Karpas-422 (cell line): Measurements from ENCODE around the gene TMX4. TPM values are rescaled to one million over a fixed set of nuclear protein-coding genes. Genes with fewer than 3 reads are reported as not detected.

Source experiments
- DNase-seq: peaks from one replicate; pipeline ENCODE4 v3.0.0-alpha.2; 2015
- H2AFZ ChIP-seq: fragments of 200-600 bp; sonication (generic); 2 replicates; pipeline ENCODE4 v1.6.1; 2014; ENCODE audit warnings: antibody characterized with exemption, low read length, mixed read lengths
- H3K27ac ChIP-seq: fragments of 200-600 bp; sonication (generic); 2 replicates; pipeline ENCODE4 v1.5.1; 2014; ENCODE audit warnings: mild to moderate bottlenecking, low read length, moderate library complexity
- H3K27me3 ChIP-seq: fragments of 200-600 bp; sonication (generic); 2 replicates; pipeline ENCODE4 v1.6.1; 2014; ENCODE audit warnings: low read length, mixed read lengths
- H3K36me3 ChIP-seq: fragments of 200-600 bp; sonication (generic); 2 replicates; pipeline ENCODE4 v1.6.1; 2014; ENCODE audit warnings: low read length, mixed read lengths; ENCODE audit not compliant: insufficient read depth
- H3K4me1 ChIP-seq: fragments of 200-600 bp; sonication (generic); 2 replicates; pipeline ENCODE4 v1.6.1; 2014; ENCODE audit warnings: mild to moderate bottlenecking, low read length, mixed read lengths
- H3K4me2 ChIP-seq: fragments of 200-600 bp; sonication (generic); 2 replicates; pipeline ENCODE4 v1.6.1; 2014; ENCODE audit warnings: low read length, low read depth, mild to moderate bottlenecking; ENCODE audit not compliant: poor library complexity, severe bottlenecking
- H3K4me3 ChIP-seq: fragments of 200-600 bp; sonication (generic); 2 replicates; pipeline ENCODE4 v1.5.1; 2014; ENCODE audit warnings: mild to moderate bottlenecking, antibody characterized with exemption, low read length, mixed read lengths
- H3K79me2 ChIP-seq: fragments of 200-600 bp; sonication (generic); 2 replicates; pipeline ENCODE4 v1.6.1; 2014; ENCODE audit warnings: mild to moderate bottlenecking, low read length, mixed read lengths
- H3K9ac ChIP-seq: fragments of 200-600 bp; sonication (generic); 2 replicates; pipeline ENCODE4 v1.6.0; 2014; ENCODE audit warnings: low read length
- H3K9me2 ChIP-seq: fragments of 200-600 bp; sonication (generic), shearing (Covaris generic); replicated peaks from 2 replicates; pipeline ENCODE4 v1.6.0; 2014; ENCODE audit warnings: mild to moderate bottlenecking, low read length, moderate library complexity; ENCODE audit not compliant: insufficient read depth
- H3K9me3 ChIP-seq: fragments of 300-700, 200-600 bp; sonication (generic); 2 replicates; pipeline ENCODE4 v1.6.1; 2014; ENCODE audit warnings: low read length, mixed read lengths
- H4K20me1 ChIP-seq: fragments of 200-600 bp; sonication (generic); 2 replicates; pipeline ENCODE4 v1.6.1; 2014; ENCODE audit warnings: mild to moderate bottlenecking, antibody characterized with exemption, low read length, low read depth; ENCODE audit not compliant: insufficient read depth
- total RNA-seq: library from RNA; depleted of rRNA; stranded (reverse); fragments of >200 nt; shearing (Covaris generic); gene quantifications from 2 replicates; pipeline ENCODE4 v1.2.3, GENCODE V29; 2014; ENCODE audit warnings: low replicate concordance

The TMX4 gene
- total RNA-seq, 1 experiment from 2014 or later = 10.1 TPM

- no peak overlapping the region for H3K9ac ChIP-seq
- no peak overlapping the region for H3K27ac ChIP-seq
- no peaks in the 10 kb centered on the region for H3K4me1 ChIP-seq
- no peak overlapping the region for H3K4me2 ChIP-seq
- no peak overlapping the region for H2AFZ ChIP-seq
- no peaks in the 10 kb centered on the region for H3K36me3 ChIP-seq
- H3K27me3 ChIP-seq = no peaks in the 10 kb centered on the region
- H3K4me3 ChIP-seq = no peak overlapping the region
- no peaks in the 10 kb centered on the region for H3K9me2 ChIP-seq
- no peak for DNase-seq
- H4K20me1 ChIP-seq = no peaks in the 10 kb centered on the region
- H3K79me2 ChIP-seq = no peaks in the 10 kb centered on the region
- H3K9me3 ChIP-seq = no peaks in the 10 kb centered on the region
Observed at GRCh38 chr20:7943891-7944290, 75.7 kb downstream of the TMX4 start.

DNA sequence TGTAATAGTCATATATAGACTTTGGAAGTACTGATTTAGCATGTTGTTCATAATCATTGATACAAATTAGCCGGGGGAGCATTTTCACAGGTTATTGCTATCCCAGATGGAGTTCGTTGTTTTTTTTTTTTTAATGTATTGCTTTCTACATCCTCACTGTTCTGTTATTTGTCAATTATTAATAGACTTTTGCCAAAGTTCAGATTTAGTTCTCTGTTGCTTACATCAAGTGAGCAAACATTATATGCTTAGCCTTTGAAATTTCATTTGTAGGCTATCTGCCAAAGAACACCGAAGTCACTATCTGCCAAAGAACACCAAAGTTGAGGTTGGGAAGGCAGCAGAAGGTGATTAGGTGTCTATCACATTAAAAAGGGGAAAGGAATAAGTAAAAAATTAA lies 79.2 kb downstream of the TMX4 start, which contains the start of gene HAO1:
TSS of gene HAO1 (minus strand) at position 118 of the 400 bp plus-strand sequence. CDS start at position 82, 36 bp downstream.
- H3K27me3 ChIP-seq = no peaks in the 10 kb centered on the region
- H2AFZ ChIP-seq = no peak within 1 kb of the TSS
- H4K20me1 ChIP-seq = no peaks in the 10 kb centered on the region
- no peak for DNase-seq
- H3K4me3 ChIP-seq = no peak within 1 kb of the TSS
- peaks cover 1% of the 10 kb centered on the region; the same call in 1 of the 2 replicates for H3K4me1 ChIP-seq
- no peaks in the 10 kb centered on the region for H3K79me2 ChIP-seq
- no peaks in the 10 kb centered on the region for H3K9me3 ChIP-seq
- H3K4me2 ChIP-seq = no peak within 1 kb of the TSS
- H3K27ac ChIP-seq = no peak within 1 kb of the TSS
- no peaks in the 10 kb centered on the region for H3K9me2 ChIP-seq
- H3K9ac ChIP-seq = no peak within 1 kb of the TSS
- no peaks in the 10 kb centered on the region for H3K36me3 ChIP-seq

GRCh38 chr20:7939663-7940062 lies 79.9 kb downstream of the TMX4 start:
- no peak overlapping the region for H3K4me3 ChIP-seq
- H2AFZ ChIP-seq = no peak overlapping the region
- no peaks in the 10 kb centered on the region for H3K79me2 ChIP-seq
- H3K9ac ChIP-seq = no peak overlapping the region
- H3K4me1 ChIP-seq = peaks cover 5% of the 10 kb centered on the region; the same call in 1 of the 2 replicates
- H3K36me3 ChIP-seq = no peaks in the 10 kb centered on the region
- no peaks in the 10 kb centered on the region for H3K9me3 ChIP-seq
- no peak overlapping the region for H3K4me2 ChIP-seq
- H3K9me2 ChIP-seq = no peaks in the 10 kb centered on the region
- H3K27me3 ChIP-seq = no peaks in the 10 kb centered on the region
- H3K27ac ChIP-seq = no peak overlapping the region
- DNase-seq = no peak
- no peaks in the 10 kb centered on the region for H4K20me1 ChIP-seq

GRCh38 chr20:7938058-7938457 lies 81.5 kb downstream of the TMX4 start:
- Histone ChIP-seq H3K9ac (no peak overlapping the region), H3K27ac (no peak overlapping the region), H3K4me3 (no peak overlapping the region), H3K36me3 (no peaks in the 10 kb centered on the region), H3K9me3 (no peaks in the 10 kb centered on the region), H2AFZ (no peak overlapping the region), H4K20me1 (no peaks in the 10 kb centered on the region), H3K4me1 (peaks cover 5% of the 10 kb centered on the region; the same call in 1 of the 2 replicates), H3K9me2 (no peaks in the 10 kb centered on the region), H3K79me2 (no peaks in the 10 kb centered on the region), H3K4me2 (no peak overlapping the region), H3K27me3 (no peaks in the 10 kb centered on the region)
- DNase-seq = no peak

GRCh38 chr20:7937328-7937727 lies 82.2 kb downstream of the TMX4 start:
- H3K9me2 ChIP-seq = no peaks in the 10 kb centered on the region
- no peak overlapping the region for H3K4me3 ChIP-seq
- H3K36me3 ChIP-seq = no peaks in the 10 kb centered on the region
- no peaks in the 10 kb centered on the region for H3K79me2 ChIP-seq
- no peak overlapping the region for H2AFZ ChIP-seq
- no peak for DNase-seq
- no peaks in the 10 kb centered on the region for H4K20me1 ChIP-seq
- no peaks in the 10 kb centered on the region for H3K27me3 ChIP-seq
- H3K4me2 ChIP-seq = no peak overlapping the region
- peaks cover 5% of the 10 kb centered on the region; the same call in 1 of the 2 replicates for H3K4me1 ChIP-seq
- H3K9ac ChIP-seq = no peak overlapping the region
- no peak overlapping the region for H3K27ac ChIP-seq
- H3K9me3 ChIP-seq = no peaks in the 10 kb centered on the region

DNA sequence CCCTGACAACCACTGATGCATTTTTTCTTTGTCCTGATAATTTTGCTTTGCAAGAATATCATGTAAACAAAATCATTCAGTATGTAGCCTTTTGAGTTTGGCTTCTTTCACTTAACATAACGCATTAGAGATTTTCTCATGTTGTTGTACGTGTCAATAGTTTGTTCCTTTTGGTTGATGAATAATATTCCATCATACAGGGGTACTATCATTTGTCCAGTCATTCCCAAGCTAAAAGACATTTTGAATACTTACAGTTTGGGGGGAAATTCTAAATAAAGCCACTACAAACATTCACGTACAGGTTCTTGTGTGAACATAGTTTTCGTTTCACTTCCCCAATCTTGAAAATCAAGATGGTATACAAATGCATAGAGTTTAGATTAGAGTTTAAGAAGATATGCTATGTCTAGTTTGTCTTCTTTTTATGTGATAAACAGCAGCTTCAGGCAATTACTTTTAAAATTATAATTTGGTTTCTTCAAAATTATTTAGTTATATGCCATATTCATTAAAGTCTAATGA lies 84.5 kb downstream of the TMX4 start:
- Histone ChIP-seq H3K4me2 (peak overlapping the region; percentile 49), H3K9me3 (no peaks in the 10 kb centered on the region), H3K27me3 (no peaks in the 10 kb centered on the region), H3K79me2 (no peaks in the 10 kb centered on the region), H3K9me2 (no peaks in the 10 kb centered on the region), H3K9ac (no peak overlapping the region), H3K4me3 (peak overlapping the region; percentile 43; the same call in 1 of the 2 replicates), H3K4me1 (peaks cover 9% of the 10 kb centered on the region; the same call in 1 of the 2 replicates), H2AFZ (peak overlapping the region; percentile 80), H4K20me1 (no peaks in the 10 kb centered on the region), H3K36me3 (no peaks in the 10 kb centered on the region), H3K27ac (no peak overlapping the region)
- DNase-seq = peak; percentile 49

- Histone ChIP-seq H3K9ac (no peak overlapping the region), H3K9me2 (no peaks in the 10 kb centered on the region), H3K27ac (no peak overlapping the region), H2AFZ (no peak overlapping the region), H3K27me3 (no peaks in the 10 kb centered on the region), H3K4me3 (no peak overlapping the region), H4K20me1 (no peaks in the 10 kb centered on the region), H3K79me2 (no peaks in the 10 kb centered on the region), H3K4me2 (no peak overlapping the region), H3K4me1 (peaks cover 9% of the 10 kb centered on the region; the same call in 1 of the 2 replicates), H3K36me3 (no peaks in the 10 kb centered on the region), H3K9me3 (no peaks in the 10 kb centered on the region)
- DNase-seq = no peak
Observed at GRCh38 chr20:7933346-7933745, 86.2 kb downstream of the TMX4 start.

GRCh38 chr20:7930343-7930742 lies 89.2 kb downstream of the TMX4 start:
- H3K4me2 ChIP-seq = no peak overlapping the region
- no peaks in the 10 kb centered on the region for H3K9me3 ChIP-seq
- H3K9ac ChIP-seq = no peak overlapping the region
- no peaks in the 10 kb centered on the region for H3K36me3 ChIP-seq
- no peak overlapping the region for H3K27ac ChIP-seq
- no peaks in the 10 kb centered on the region for H4K20me1 ChIP-seq
- peaks cover 8% of the 10 kb centered on the region; the same call in 1 of the 2 replicates for H3K4me1 ChIP-seq
- no peaks in the 10 kb centered on the region for H3K27me3 ChIP-seq
- H2AFZ ChIP-seq = no peak overlapping the region
- no peak overlapping the region for H3K4me3 ChIP-seq
- H3K79me2 ChIP-seq = no peaks in the 10 kb centered on the region
- DNase-seq = no peak
- no peaks in the 10 kb centered on the region for H3K9me2 ChIP-seq
